Measurements from ENCODE around the gene TLR10. TPM values are rescaled to one million over a fixed set of nuclear protein-coding genes. Genes with fewer than 3 reads are reported as not detected.
"Not testable (repeated sequence)": the region's sequence is repeated elsewhere in the genome, so short reads cannot be mapped to it uniquely, and the experiment has no call there.

TLR10 gene
- total and polyA plus RNA-seq, 9 donors = 0.08 to 1.4 (median 0.23) TPM; not detected in 3

GRCh38 chr4:38811297-38811696 lies 28.5 kb upstream of the TLR10 start:
- TF ChIP-seq EP300 (IDR thresholded peaks at IDR 0.05) = no peak
- TF ChIP-seq POLR2A (IDR thresholded peaks at IDR 0.05) = no peak
- no peak for TF ChIP-seq CTCF (IDR thresholded peaks at IDR 0.05)
- WGBS, 3 donors = 80 to 84% (median 84%) methylated on average over 6 of the region's 6 CpGs
- Histone ChIP-seq H3K4me1 (ENCODE audit: insufficient read depth) (no peaks in the 10 kb centered on the region), H3K27me3 (no peaks in the 10 kb centered on the region), H3K36me3 (no peaks in the 10 kb centered on the region), H3K27ac (no peak overlapping the region), H3K4me3 (no peak overlapping the region), H3K9me3 (no peaks in the 10 kb centered on the region)
- no peak for DNase-seq
- intact Hi-C loops (cut with DNase I) = no loop called here

- H3K4me3 ChIP-seq; DNase-seq; H3K27ac ChIP-seq; intact Hi-C loops (cut with DNase I); H3K9me3 ChIP-seq; H3K36me3 ChIP-seq; H3K27me3 ChIP-seq; H3K4me1 ChIP-seq (ENCODE audit: insufficient read depth): not testable (repeated sequence)
- WGBS, 3 donors = 90 to 99% methylated on average over 17 to 27 of the region's 29 CpGs; no CpG with 5 or more reads in 1 of the 3 donors
These were observed 24.7 kb upstream of the TLR10 start for GRCh38 chr4:38807462-38807861.

- intact Hi-C loops (cut with DNase I); H3K4me3 ChIP-seq; H3K27me3 ChIP-seq; H3K4me1 ChIP-seq (ENCODE audit: insufficient read depth); DNase-seq; H3K9me3 ChIP-seq; H3K36me3 ChIP-seq: not testable (repeated sequence)
- H3K27ac ChIP-seq = peak overlapping the region in 1 of 2 donors; percentile 68
- WGBS, 3 donors = 73 to 93% (median 80%) methylated on average over 9 of the region's 9 CpGs
These were observed 23.5 kb upstream of the TLR10 start for GRCh38 chr4:38806251-38806650.

- WGBS, 3 donors = 3 to 11% (median 5%) methylated on average over 5 of the region's 5 CpGs
- no peaks in the 10 kb centered on the region for H3K27me3 ChIP-seq
- no peak for TF ChIP-seq EP300 (IDR thresholded peaks at IDR 0.05)
- no peak for TF ChIP-seq POLR2A (IDR thresholded peaks at IDR 0.05)
- no peak for TF ChIP-seq CTCF (IDR thresholded peaks at IDR 0.05)
- H3K4me3 ChIP-seq = no peak overlapping the region
- H3K27ac ChIP-seq = peak overlapping the region in 1 of 2 donors; percentile 68
- H3K4me1 ChIP-seq (ENCODE audit: insufficient read depth) = peaks cover 4% of the 10 kb centered on the region
- intact Hi-C loops (cut with DNase I) = no loop called here
- no peaks in the 10 kb centered on the region for H3K36me3 ChIP-seq
- DNase-seq = peak in 3 of 5 donors; percentile 20 to 29 (median 22)
- H3K9me3 ChIP-seq = peaks cover 0 to 12% of the 10 kb centered on the region in 2 donors
These were observed 22.8 kb upstream of the TLR10 start for GRCh38 chr4:38805530-38806145.

DNA sequence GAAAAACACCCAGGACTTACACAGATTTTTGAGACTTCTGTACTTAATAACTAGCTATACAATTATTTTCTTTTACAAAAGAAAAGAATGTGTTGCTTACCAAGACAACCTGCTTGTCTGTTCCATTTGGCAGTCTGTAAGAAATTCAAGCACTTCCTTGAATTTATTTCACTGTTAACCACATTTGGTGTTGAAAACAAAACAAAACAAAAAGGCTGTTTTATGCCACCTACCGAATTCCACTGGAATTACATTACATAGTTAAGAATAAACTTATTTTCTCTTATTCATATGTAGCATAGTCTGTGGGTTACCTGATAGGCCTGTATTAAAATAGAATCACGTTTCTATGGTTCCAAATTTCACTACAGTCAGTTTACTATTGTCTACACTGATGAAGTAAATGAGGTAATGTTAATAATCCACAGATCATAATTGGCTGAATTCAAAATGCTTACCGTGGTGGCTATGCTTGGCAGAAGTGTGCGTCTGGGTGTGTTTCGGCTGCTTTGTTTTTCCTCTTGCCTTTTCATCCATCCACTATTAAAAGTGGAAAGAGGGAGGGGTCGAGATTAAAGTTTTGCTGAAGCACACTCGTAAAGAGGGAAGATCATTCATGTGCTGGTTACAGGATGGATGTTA lies 22.0 kb upstream of the TLR10 start, which contains the start of gene TLR1:
Gene TLR1 (minus strand): TSS at position 138 of the 642 bp plus-strand sequence. CDS start 5,960 bp downstream, outside the sequence.
- H3K4me1 ChIP-seq (ENCODE audit: insufficient read depth) = peaks cover 4% of the 10 kb centered on the region
- 4 to 8% (median 7%) methylated on average over 7 of the region's 7 CpGs for WGBS, 3 donors
- no peaks in the 10 kb centered on the region for H3K27me3 ChIP-seq
- peak within 1 kb of the TSS; percentile 37 for H3K4me3 ChIP-seq
- H3K9me3 ChIP-seq = peaks cover 0 to 15% of the 10 kb centered on the region in 2 donors
- no peak for TF ChIP-seq EP300 (IDR thresholded peaks at IDR 0.05)
- TF ChIP-seq CTCF (IDR thresholded peaks at IDR 0.05) = peak; percentile 29 to 61 (median 36)
- no peak for DNase-seq
- H3K27ac ChIP-seq = peak within 1 kb of the TSS; percentile 26 to 68
- intact Hi-C loops (cut with DNase I) = no loop called here
- no peaks in the 10 kb centered on the region for H3K36me3 ChIP-seq

Measured in ovary (tissue), 9 donors.